Hepatocyte (in vitro differentiated cells): ENCODE measurements around the gene COQ4.

ENCODE experiments used
- CTCF ChIP-seq: fragments of 200-600 bp; sonication (generic); IDR thresholded peaks from 2 replicates; pipeline ENCODE4 v1.5.1; 2016; ENCODE audit warnings: antibody characterized with exemption, mild to moderate bottlenecking; ENCODE audit not compliant: poor library complexity
- EZH2 ChIP-seq: fragments of 200-600 bp; sonication (generic); IDR thresholded peaks from 2 replicates; pipeline ENCODE4 v1.6.1; 2016; ENCODE audit warnings: antibody characterized with exemption, mild to moderate bottlenecking, borderline replicate concordance

DNA sequence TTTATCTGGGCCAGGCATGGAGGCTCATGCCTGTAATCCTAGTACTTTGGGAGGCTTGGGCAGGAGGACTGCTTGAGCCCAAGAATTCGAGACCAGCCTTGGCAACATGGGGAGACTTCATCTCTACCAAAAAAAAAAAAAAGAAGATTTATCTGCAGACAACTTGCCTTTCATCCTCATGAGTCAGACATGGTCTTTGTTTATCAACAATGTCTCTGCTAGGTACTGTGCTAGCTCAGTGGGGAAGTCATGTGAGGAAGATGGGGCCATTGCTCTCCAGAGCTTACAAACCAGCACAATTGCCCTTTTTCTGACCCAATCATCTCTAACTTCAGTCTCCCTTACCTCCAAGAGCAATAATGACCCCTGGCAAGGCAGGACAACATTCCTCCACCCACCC, 50.1 kb downstream of the COQ4 start:
- TF ChIP-seq CTCF: no peak
- TF ChIP-seq EZH2: no peak
